GM23248 (cell line): ENCODE measurements around the gene EDC3. TPM values are rescaled to one million over a fixed set of nuclear protein-coding genes. Genes with fewer than 3 reads are reported as not detected.

ENCODE experiments used
- DNase-seq: peaks from one replicate; pipeline ENCODE4 v3.0.0-alpha.2; 2015
- H2AFZ ChIP-seq: fragments of 200-600 bp; sonication (generic); 2 replicates; pipeline ENCODE4 v1.6.1; 2016; ENCODE audit warnings: antibody characterized with exemption
- H3F3A ChIP-seq: fragments of 200-600 bp; sonication (generic); 2 replicates; pipeline ENCODE4 v1.6.1; 2016; ENCODE audit warnings: mild to moderate bottlenecking, antibody characterized with exemption, mixed run types; ENCODE audit not compliant: insufficient read depth
- H3K27ac ChIP-seq: fragments of 200-600 bp; sonication (generic); 2 replicates; pipeline ENCODE4 v1.5.1; 2016; ENCODE audit warnings: mild to moderate bottlenecking
- H3K27me3 ChIP-seq: fragments of 200-600 bp; sonication (generic); replicated peaks from 2 replicates; pipeline ENCODE4 v1.6.1; 2016; ENCODE audit warnings: mild to moderate bottlenecking; ENCODE audit not compliant: insufficient read depth
- H3K36me3 ChIP-seq: fragments of 200-600 bp; sonication (generic); 2 replicates; pipeline ENCODE4 v1.6.1; 2016; ENCODE audit warnings: low read depth, mild to moderate bottlenecking
- H3K4me1 ChIP-seq: fragments of 200-600 bp; sonication (generic); 2 replicates; pipeline ENCODE4 v1.6.1; 2016; ENCODE audit warnings: mild to moderate bottlenecking; ENCODE audit not compliant: insufficient read depth
- H3K4me2 ChIP-seq: fragments of 200-600 bp; sonication (generic); one replicate; pipeline ENCODE4 v1.6.1; 2016; ENCODE audit warnings: mild to moderate bottlenecking; ENCODE audit not compliant: unreplicated experiment
- H3K4me3 ChIP-seq: fragments of 200-600 bp; sonication (generic); 2 replicates; pipeline ENCODE4 v1.5.1; 2016; ENCODE audit warnings: mild to moderate bottlenecking
- H3K79me2 ChIP-seq: fragments of 200-600 bp; sonication (generic); 2 replicates; pipeline ENCODE4 v1.6.1; 2016; ENCODE audit warnings: mild to moderate bottlenecking; ENCODE audit not compliant: insufficient read depth
- H3K9ac ChIP-seq: fragments of 200-600 bp; sonication (generic); 2 replicates; pipeline ENCODE4 v1.6.1; 2016; ENCODE audit warnings: mild to moderate bottlenecking
- H3K9me2 ChIP-seq: fragments of 200-600 bp; sonication (generic); 2 replicates; pipeline ENCODE4 v1.6.1; 2016; ENCODE audit warnings: mixed run types, mild to moderate bottlenecking, moderate library complexity; ENCODE audit not compliant: insufficient read depth
- H3K9me3 ChIP-seq: fragments of 200-600 bp; sonication (generic); one replicate; pipeline ENCODE4 v1.6.1; 2017; ENCODE audit warnings: low read depth
- H4K20me1 ChIP-seq: fragments of 200-600 bp; sonication (generic); 2 replicates; pipeline ENCODE4 v1.6.0; 2016; ENCODE audit not compliant: insufficient read depth
- EZH2 ChIP-seq: fragments of 200-600 bp; sonication (generic); IDR thresholded peaks from 2 replicates; pipeline ENCODE4 v1.6.1; 2018; ENCODE audit warnings: antibody characterized with exemption, mild to moderate bottlenecking; ENCODE audit not compliant: insufficient read depth, poor library complexity, severe bottlenecking
- EZH2phosphoT487 ChIP-seq: fragments of 200-600 bp; sonication (generic); IDR thresholded peaks from 2 replicates; pipeline ENCODE4 v1.6.1; 2018; ENCODE audit warnings: antibody characterized with exemption, moderate library complexity, mild to moderate bottlenecking, low read depth; ENCODE audit not compliant: insufficient read depth
- WGBS, 2 experiments: methylation state at CpG; one replicate each; pipeline ENCODE4 v1.1.6; 2015 to 2017; ENCODE audit warnings: low lambda C conversion rate in 2 of 2, low coverage in 1 of 2; ENCODE audit errors: missing lambda C conversion rate in 2 of 2; 5-methylcytosine and 5-hydroxymethylcytosine counted together
- in situ Hi-C: fragments of 300-500 bp; cut with MboI; formaldehyde crosslinking; loops from 2 replicates; pipeline ENCODE4 v1.15.0; 2020
- polyA plus RNA-seq: library from polyadenylated mRNA; unstranded; fragments of >200 nt; fragmentation: Nextera tagmentation; extraction: Ambion mirVana; gene quantifications from 2 replicates; pipeline ENCODE4 v1.2.1, GENCODE V29; 2016
- total RNA-seq: library from RNA; depleted of rRNA; stranded (reverse); fragments of >200 nt; shearing (Covaris generic); gene quantifications from 2 replicates; pipeline ENCODE4 v1.2.3, GENCODE V29; 2014

Gene EDC3
- total and polyA plus RNA-seq, 2 experiments from 2014 or later: 13.9 to 21.8 TPM

DNA sequence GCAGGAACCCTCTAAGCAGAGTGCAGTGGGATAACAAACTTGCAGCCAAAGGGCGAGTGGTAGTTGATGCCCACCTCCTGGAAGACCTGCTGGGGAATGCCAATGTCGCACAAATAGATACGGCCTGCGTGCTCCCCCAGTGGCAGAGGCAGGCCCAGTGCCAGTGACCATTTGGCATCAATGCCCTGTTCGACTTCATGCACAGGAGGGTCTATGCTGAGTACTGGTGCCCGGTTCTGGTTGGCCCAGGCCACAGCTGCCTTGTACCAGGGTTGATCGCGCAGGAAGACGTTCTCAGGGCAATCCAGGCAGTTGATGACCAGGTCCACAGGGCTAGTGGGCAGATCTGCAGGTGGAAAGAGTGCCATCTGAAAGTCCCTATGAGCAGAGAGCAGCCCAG is 63.2 kb downstream of the EDC3 start:
- H3K9me2 ChIP-seq: no peaks in the 10 kb centered on the region
- H3K4me2 ChIP-seq: no peak overlapping the region
- WGBS, 2 experiments: 81 to 84% methylated on average over 9 of the region's 9 CpGs
- H3F3A ChIP-seq: peaks cover 12% of the 10 kb centered on the region; the same call in 1 of the 2 replicates
- H3K9ac ChIP-seq: no peak overlapping the region
- DNase-seq: no peak
- no peak for TF ChIP-seq EZH2
- no peak for TF ChIP-seq EZH2phosphoT487
- in situ Hi-C loops: loop anchor here (5.0 kb wide), 1 partner anchor 135 kb away; no protein-coding TSS in a partner anchor
- H3K4me3 ChIP-seq: no peak overlapping the region
- no peaks in the 10 kb centered on the region for H3K79me2 ChIP-seq
- no peaks in the 10 kb centered on the region for H3K27me3 ChIP-seq
- H3K4me1 ChIP-seq: no peaks in the 10 kb centered on the region
- peaks cover 20% of the 10 kb centered on the region; the same call in 1 of the 2 replicates for H3K36me3 ChIP-seq
- no peak overlapping the region for H3K27ac ChIP-seq
- H2AFZ ChIP-seq: no peak overlapping the region
- no peaks in the 10 kb centered on the region for H4K20me1 ChIP-seq
- no peaks in the 10 kb centered on the region for H3K9me3 ChIP-seq

DNA sequence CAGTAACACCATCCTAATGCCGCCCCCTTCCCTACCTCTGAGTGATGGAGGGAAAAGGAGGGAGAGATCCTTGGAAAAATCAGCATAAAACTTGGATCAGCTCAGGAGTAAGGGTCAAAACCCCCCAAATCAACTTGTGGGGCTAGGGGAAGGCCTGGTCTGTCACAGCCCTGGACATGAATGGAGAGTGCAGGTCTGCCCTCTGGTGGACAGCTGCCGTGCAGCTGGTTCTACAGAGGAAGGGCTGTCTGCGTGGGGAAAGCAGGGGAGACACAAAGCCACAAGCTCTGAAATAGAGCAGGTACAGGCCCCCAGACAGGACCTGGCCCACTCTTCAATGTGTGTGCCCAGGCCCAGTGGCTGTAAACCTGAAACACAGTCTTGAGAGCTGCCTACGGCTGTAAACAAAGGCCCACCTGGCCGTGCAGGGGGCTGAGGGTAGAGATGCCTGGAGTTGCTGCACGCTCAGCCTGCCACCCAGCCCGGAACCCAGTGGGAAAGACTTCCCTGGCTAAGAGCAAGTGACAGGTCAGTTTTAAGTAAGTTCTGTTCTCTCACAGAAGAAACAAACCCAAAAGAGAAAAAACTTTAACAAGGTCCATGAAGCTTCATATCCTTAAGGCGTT is 63.8 kb downstream of the EDC3 start:
- peak; percentile 71 for DNase-seq
- H4K20me1 ChIP-seq: no peaks in the 10 kb centered on the region
- H3K9me3 ChIP-seq: no peaks in the 10 kb centered on the region
- no peak overlapping the region for H3K27ac ChIP-seq
- H3K9me2 ChIP-seq: no peaks in the 10 kb centered on the region
- no peak overlapping the region for H2AFZ ChIP-seq
- no peak for TF ChIP-seq EZH2
- no peak for TF ChIP-seq EZH2phosphoT487
- 64% methylated on average over 8 of the region's 8 CpGs for WGBS, 2 experiments
- no peak overlapping the region for H3K4me2 ChIP-seq
- peaks cover 24% of the 10 kb centered on the region; the same call in 1 of the 2 replicates for H3K36me3 ChIP-seq
- no peaks in the 10 kb centered on the region for H3K4me1 ChIP-seq
- peaks cover 12% of the 10 kb centered on the region; the same call in 1 of the 2 replicates for H3F3A ChIP-seq
- no peaks in the 10 kb centered on the region for H3K27me3 ChIP-seq
- no peak overlapping the region for H3K9ac ChIP-seq
- H3K4me3 ChIP-seq: no peak overlapping the region
- in situ Hi-C loops: loop anchor here (5.0 kb wide), 1 partner anchor 135 kb away; no protein-coding TSS in a partner anchor
- H3K79me2 ChIP-seq: no peaks in the 10 kb centered on the region

DNA sequence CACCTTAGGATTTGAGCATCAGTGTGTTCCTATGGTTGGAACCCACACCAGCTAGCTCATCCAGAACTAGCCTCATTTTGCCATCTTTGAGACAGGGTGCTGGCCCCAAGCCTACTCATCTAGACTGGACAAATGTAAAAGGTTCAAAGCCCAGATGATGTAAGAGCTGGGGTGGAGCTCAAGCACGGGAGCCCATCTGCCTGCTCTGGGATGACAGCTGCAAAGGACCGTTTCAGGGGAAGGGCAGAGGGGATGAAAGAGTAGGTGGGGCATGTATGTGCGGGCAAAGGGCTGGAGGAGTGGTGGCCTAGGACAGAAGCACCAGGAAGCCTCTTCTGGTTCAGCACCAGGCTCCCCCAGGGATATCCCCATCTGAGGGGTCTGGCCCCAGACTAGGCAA is 64.4 kb downstream of the EDC3 start:
- WGBS, 2 experiments: 36 to 42% methylated on average over 3 of the region's 3 CpGs
- H3K4me2 ChIP-seq: no peak overlapping the region
- no peaks in the 10 kb centered on the region for H3K4me1 ChIP-seq
- peaks cover 12% of the 10 kb centered on the region; the same call in 1 of the 2 replicates for H3F3A ChIP-seq
- H3K4me3 ChIP-seq: no peak overlapping the region
- H3K27me3 ChIP-seq: no peaks in the 10 kb centered on the region
- in situ Hi-C loops: loop anchor here (5.0 kb wide), 1 partner anchor 136 kb away; no protein-coding TSS in a partner anchor
- H3K9me3 ChIP-seq: no peaks in the 10 kb centered on the region
- no peaks in the 10 kb centered on the region for H3K79me2 ChIP-seq
- H4K20me1 ChIP-seq: no peaks in the 10 kb centered on the region
- H3K36me3 ChIP-seq: peaks cover 24% of the 10 kb centered on the region; the same call in 1 of the 2 replicates
- H3K27ac ChIP-seq: no peak overlapping the region
- TF ChIP-seq EZH2phosphoT487: no peak
- DNase-seq: peak; percentile 32
- no peak overlapping the region for H2AFZ ChIP-seq
- no peaks in the 10 kb centered on the region for H3K9me2 ChIP-seq
- no peak overlapping the region for H3K9ac ChIP-seq

DNA sequence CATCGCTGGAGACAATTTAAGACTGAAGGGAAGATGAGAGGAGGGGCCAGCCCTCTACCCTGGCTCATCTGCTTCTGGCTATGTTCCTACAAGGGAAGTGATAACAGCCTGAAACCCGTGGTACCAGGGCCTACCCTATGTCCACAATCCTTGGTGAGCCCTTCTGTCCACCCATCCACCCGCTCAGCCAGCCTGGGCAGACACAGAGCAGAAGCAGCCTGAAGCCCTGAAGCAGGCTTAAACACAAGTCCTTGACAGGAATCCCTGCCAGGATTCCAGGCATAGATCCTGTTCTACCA is 64.8 kb downstream of the EDC3 start:
- TF ChIP-seq EZH2phosphoT487 (no peak), EZH2 (no peak)
- WGBS, 2 experiments: 46 to 57% methylated on average over 3 of the region's 3 CpGs
- Histone ChIP-seq H3K9me2 (no peaks in the 10 kb centered on the region), H3K27me3 (no peaks in the 10 kb centered on the region), H3K4me2 (no peak overlapping the region), H3K27ac (no peak overlapping the region), H3K36me3 (peaks cover 24% of the 10 kb centered on the region; the same call in 1 of the 2 replicates), H2AFZ (no peak overlapping the region), H3K9ac (no peak overlapping the region), H3K4me3 (no peak overlapping the region), H4K20me1 (no peaks in the 10 kb centered on the region), H3F3A (peaks cover 12% of the 10 kb centered on the region; the same call in 1 of the 2 replicates), H3K79me2 (no peaks in the 10 kb centered on the region), H3K4me1 (no peaks in the 10 kb centered on the region), H3K9me3 (no peaks in the 10 kb centered on the region)
- in situ Hi-C loops: loop anchor here (5.0 kb wide), 1 partner anchor 136 kb away; no protein-coding TSS in a partner anchor
- DNase-seq: no peak
